Measurements from ENCODE around the gene CIAO2A. TPM values are rescaled to one million over a fixed set of nuclear protein-coding genes. Genes with fewer than 3 reads are reported as not detected.

CIAO2A gene
- total and polyA plus RNA-seq, 10 donors = 42.2 to 129 (median 74.8) TPM

Small RNAs within 50 kb of the gene (small RNA-seq; reads per million reads assigned to genes)
- 0 reads per million in 4 donors for gene RF00019

Other genes starting within 250 kb of the CIAO2A start
- 10 to 100 TPM; 12.2 to 38.3 (median 20.6) TPM for gene DAPK2, start 47.4 kb downstream of the CIAO2A start, total RNA-seq
- 1 to 10 TPM; 4.9 to 7.6 (median 6.0) TPM for gene DAPK2, start 47.4 kb downstream of the CIAO2A start, polyA plus RNA-seq
- gene SNX1, start 2.1 kb upstream of the CIAO2A start, total RNA-seq = 100 to 1,000 TPM in 6 of 7 donors, 10 to 100 TPM in 1; 99.9 to 161 (median 134) TPM
- 10 to 100 TPM; 45.5 to 73.7 (median 58.0) TPM for gene SNX1, start 2.1 kb upstream of the CIAO2A start, polyA plus RNA-seq
- gene SNX22, start 57.9 kb upstream of the CIAO2A start, total RNA-seq = 10 to 100 TPM in 6 of 7 donors, 1 to 10 TPM in 1; 8.9 to 18.6 (median 13.6) TPM
- 10 to 100 TPM; 13.9 to 17.6 (median 17.1) TPM for gene SNX22, start 57.9 kb upstream of the CIAO2A start, polyA plus RNA-seq
- gene PPIB, start 69.2 kb upstream of the CIAO2A start, total RNA-seq = 100 to 1,000 TPM; 250 to 448 (median 305) TPM
- gene PPIB, start 69.2 kb upstream of the CIAO2A start, polyA plus RNA-seq = 100 to 1,000 TPM; 281 to 402 (median 287) TPM

Data from spleen (tissue), 11 donors.